ENCODE data around the gene LHB. TPM values are rescaled to one million over a fixed set of nuclear protein-coding genes. Genes with fewer than 3 reads are reported as not detected.

Gene LHB
- total RNA-seq, 1 experiment from 2014 or later = 0.68 TPM

- Mint-ChIP-seq H3K27ac (ENCODE audit: unreplicated experiment) (no peak overlapping the region), H3K4me1 (ENCODE audit: low read depth, unreplicated experiment) (peaks cover 21% of the 10 kb centered on the region), H3K9me3 (ENCODE audit: unreplicated experiment) (no peaks in the 10 kb centered on the region), H3K27me3 (ENCODE audit: insufficient read depth, unreplicated experiment) (no peaks in the 10 kb centered on the region), H3K36me3 (ENCODE audit: insufficient read depth, unreplicated experiment) (peaks cover 15% of the 10 kb centered on the region), H3K4me3 (ENCODE audit: unreplicated experiment) (peak overlapping the region; percentile 23)
- BruUV-seq (replicated peaks) = no TSS peak
- Histone ChIP-seq H3K27me3 (replicated peaks; ENCODE audit: control insufficient read depth, insufficient read depth, low read length) (no peaks in the 10 kb centered on the region; the same call in 1 of the 2 replicates), H3K4me3 (ENCODE audit: low read depth, low read length) (no peak overlapping the region), H3K4me1 (0 out of 2 replicates have a peak, but pooled peaks cover 9% of the 10 kb centered on the region), H3K9me3 (no peaks in the 10 kb centered on the region), H3K36me3 (ENCODE audit: control insufficient read depth, insufficient read depth, low read length) (no peaks in the 10 kb centered on the region)
- TF ChIP-seq, protein P1, sequence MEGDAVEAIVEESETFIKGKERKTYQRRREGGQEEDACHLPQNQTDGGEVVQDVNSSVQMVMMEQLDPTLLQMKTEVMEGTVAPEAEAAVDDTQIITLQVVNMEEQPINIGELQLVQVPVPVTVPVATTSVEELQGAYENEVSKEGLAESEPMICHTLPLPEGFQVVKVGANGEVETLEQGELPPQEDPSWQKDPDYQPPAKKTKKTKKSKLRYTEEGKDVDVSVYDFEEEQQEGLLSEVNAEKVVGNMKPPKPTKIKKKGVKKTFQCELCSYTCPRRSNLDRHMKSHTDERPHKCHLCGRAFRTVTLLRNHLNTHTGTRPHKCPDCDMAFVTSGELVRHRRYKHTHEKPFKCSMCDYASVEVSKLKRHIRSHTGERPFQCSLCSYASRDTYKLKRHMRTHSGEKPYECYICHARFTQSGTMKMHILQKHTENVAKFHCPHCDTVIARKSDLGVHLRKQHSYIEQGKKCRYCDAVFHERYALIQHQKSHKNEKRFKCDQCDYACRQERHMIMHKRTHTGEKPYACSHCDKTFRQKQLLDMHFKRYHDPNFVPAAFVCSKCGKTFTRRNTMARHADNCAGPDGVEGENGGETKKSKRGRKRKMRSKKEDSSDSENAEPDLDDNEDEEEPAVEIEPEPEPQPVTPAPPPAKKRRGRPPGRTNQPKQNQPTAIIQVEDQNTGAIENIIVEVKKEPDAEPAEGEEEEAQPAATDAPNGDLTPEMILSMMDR (IDR thresholded peaks at IDR 0.05; ENCODE audit: insufficient read depth in 1 of 2, low read depth in 1 of 2, low read length in 1 of 2, severe bottlenecking in 1 of 2, unreplicated experiment in 1 of 2) = no peak
- CTCF ChIA-PET = no interaction called here
- DNase-seq = no peak
- intact Hi-C loops (cut with micrococcal nuclease; ENCODE audit: unreplicated experiment) = no loop called here
- POLR2A ChIA-PET = no interaction called here
Observed at GRCh38 chr19:49022116-49022515, 5.2 kb upstream of the LHB start.

GRCh38 chr19:49020931-49021895, 4.3 kb upstream of the LHB start:
- peaks cover 21% of the 10 kb centered on the region for H3K4me1 Mint-ChIP-seq (ENCODE audit: low read depth, unreplicated experiment)
- Histone ChIP-seq H3K27me3 (replicated peaks; ENCODE audit: control insufficient read depth, insufficient read depth, low read length) (no peaks in the 10 kb centered on the region; the same call in 1 of the 2 replicates), H3K9me3 (no peaks in the 10 kb centered on the region), H3K4me3 (ENCODE audit: low read depth, low read length) (no peak overlapping the region), H3K4me1 (0 out of 2 replicates have a peak, but pooled peaks cover 9% of the 10 kb centered on the region), H3K36me3 (ENCODE audit: control insufficient read depth, insufficient read depth, low read length) (no peaks in the 10 kb centered on the region)
- ChIA-PET POLR2A (no interaction called here), CTCF (interaction anchor here (1.3 to 4.0 kb wide), 3 partner anchors 29 to 52 kb away, joined by 4 to 51 read pairs (median 10); partner anchors contain the start of genes GYS1, NTF4 and RUVBL2)
- peaks cover 15% of the 10 kb centered on the region for H3K36me3 Mint-ChIP-seq (ENCODE audit: insufficient read depth, unreplicated experiment)
- no peaks in the 10 kb centered on the region for H3K9me3 Mint-ChIP-seq (ENCODE audit: unreplicated experiment)
- H3K4me3 Mint-ChIP-seq (ENCODE audit: unreplicated experiment) = peak overlapping the region; percentile 79
- TF ChIP-seq, protein P1 (IDR thresholded peaks at IDR 0.05; ENCODE audit: insufficient read depth in 1 of 2, low read depth in 1 of 2, low read length in 1 of 2, severe bottlenecking in 1 of 2, unreplicated experiment in 1 of 2) = no peak
- no TSS peak for BruUV-seq (replicated peaks)
- no peak for DNase-seq
- H3K27ac Mint-ChIP-seq (ENCODE audit: unreplicated experiment) = no peak overlapping the region
- intact Hi-C loops (cut with micrococcal nuclease; ENCODE audit: unreplicated experiment) = no loop called here
- no peaks in the 10 kb centered on the region for H3K27me3 Mint-ChIP-seq (ENCODE audit: insufficient read depth, unreplicated experiment)

GRCh38 chr19:49020342-49020741, 3.5 kb upstream of the LHB start:
- 0 out of 2 replicates have a peak, but pooled peaks cover 9% of the 10 kb centered on the region for H3K4me1 ChIP-seq

More at GRCh38 chr19:49020342-49020741, 3.5 kb upstream of the LHB start:
- no peak overlapping the region for H3K4me3 ChIP-seq (ENCODE audit: low read depth, low read length)
- ChIA-PET POLR2A (no interaction called here), CTCF (interaction anchor here (1.2 to 4.0 kb wide), 5 partner anchors 21 to 86 kb away, joined by 4 to 51 read pairs (median 10); partner anchors contain the start of genes GYS1, NTF4 and RUVBL2)
- no peaks in the 10 kb centered on the region for H3K27me3 Mint-ChIP-seq (ENCODE audit: insufficient read depth, unreplicated experiment)
- H3K36me3 Mint-ChIP-seq (ENCODE audit: insufficient read depth, unreplicated experiment) = peaks cover 23% of the 10 kb centered on the region
- no peaks in the 10 kb centered on the region; the same call in 1 of the 2 replicates for H3K27me3 ChIP-seq (replicated peaks; ENCODE audit: control insufficient read depth, insufficient read depth, low read length)
- TF ChIP-seq, protein P1 (IDR thresholded peaks at IDR 0.05; ENCODE audit: insufficient read depth in 1 of 2, low read depth in 1 of 2, low read length in 1 of 2, severe bottlenecking in 1 of 2, unreplicated experiment in 1 of 2) = no peak
- peak overlapping the region; percentile 79 for H3K4me3 Mint-ChIP-seq (ENCODE audit: unreplicated experiment)
- intact Hi-C loops (cut with micrococcal nuclease; ENCODE audit: unreplicated experiment) = no loop called here
- no peaks in the 10 kb centered on the region for H3K9me3 ChIP-seq
- H3K4me1 Mint-ChIP-seq (ENCODE audit: low read depth, unreplicated experiment) = peaks cover 21% of the 10 kb centered on the region
- no peak overlapping the region for H3K27ac Mint-ChIP-seq (ENCODE audit: unreplicated experiment)
- no peaks in the 10 kb centered on the region for H3K36me3 ChIP-seq (ENCODE audit: control insufficient read depth, insufficient read depth, low read length)
- DNase-seq = no peak
- BruUV-seq (replicated peaks) = no TSS peak
- no peaks in the 10 kb centered on the region for H3K9me3 Mint-ChIP-seq (ENCODE audit: unreplicated experiment)

Data from Caco-2 (cell line).